HK-2 (cell line): ENCODE measurements around the gene C5.

Experiments
- DNase-seq: peaks from one replicate; pipeline ENCODE4 v3.0.0-alpha.2; 2018; ENCODE audit not compliant: unreplicated experiment

C5 gene

DNA sequence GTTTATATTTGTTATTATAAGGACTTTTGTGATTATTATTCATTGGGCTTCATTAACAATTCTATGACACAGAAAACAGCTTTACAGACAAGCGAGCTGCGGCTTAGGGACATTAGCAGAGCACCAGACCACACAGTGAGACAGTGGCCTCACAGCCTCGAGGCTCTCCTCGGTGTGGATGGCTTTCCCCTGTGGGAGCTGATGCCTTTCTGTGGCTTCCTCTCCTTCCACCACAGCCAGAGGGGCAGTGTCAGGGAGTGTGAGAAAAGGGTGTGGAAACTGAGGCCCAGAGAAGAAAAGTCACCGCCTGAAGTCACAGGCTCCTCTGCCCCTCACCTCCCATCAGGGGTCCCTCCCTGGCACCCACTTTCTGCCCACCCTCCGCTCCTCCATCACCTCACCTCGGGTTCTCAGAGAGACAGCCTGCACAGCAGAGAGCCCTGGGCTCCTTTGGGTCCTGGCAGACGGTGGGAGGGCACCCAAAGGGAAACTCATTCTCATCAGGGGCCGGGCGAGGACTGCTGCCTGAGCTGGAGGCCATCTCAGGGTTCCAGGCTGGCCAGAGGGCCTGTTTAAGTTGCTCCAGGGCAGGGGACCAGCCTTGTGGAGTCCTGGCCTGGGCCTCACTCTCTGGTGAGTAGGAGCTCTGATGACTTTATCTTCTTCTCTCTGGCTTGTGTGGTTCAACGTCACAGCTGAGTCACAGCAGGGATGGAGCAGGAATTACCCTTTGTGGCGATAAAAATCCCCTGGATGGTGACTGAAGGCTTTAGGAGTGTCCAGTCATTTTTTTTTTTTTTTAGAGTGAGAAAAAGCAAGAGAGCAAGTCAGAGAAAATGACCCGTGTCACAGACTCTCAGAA, 124.3 kb downstream of the C5 start:
- DNase-seq = peak; percentile 81

DNA sequence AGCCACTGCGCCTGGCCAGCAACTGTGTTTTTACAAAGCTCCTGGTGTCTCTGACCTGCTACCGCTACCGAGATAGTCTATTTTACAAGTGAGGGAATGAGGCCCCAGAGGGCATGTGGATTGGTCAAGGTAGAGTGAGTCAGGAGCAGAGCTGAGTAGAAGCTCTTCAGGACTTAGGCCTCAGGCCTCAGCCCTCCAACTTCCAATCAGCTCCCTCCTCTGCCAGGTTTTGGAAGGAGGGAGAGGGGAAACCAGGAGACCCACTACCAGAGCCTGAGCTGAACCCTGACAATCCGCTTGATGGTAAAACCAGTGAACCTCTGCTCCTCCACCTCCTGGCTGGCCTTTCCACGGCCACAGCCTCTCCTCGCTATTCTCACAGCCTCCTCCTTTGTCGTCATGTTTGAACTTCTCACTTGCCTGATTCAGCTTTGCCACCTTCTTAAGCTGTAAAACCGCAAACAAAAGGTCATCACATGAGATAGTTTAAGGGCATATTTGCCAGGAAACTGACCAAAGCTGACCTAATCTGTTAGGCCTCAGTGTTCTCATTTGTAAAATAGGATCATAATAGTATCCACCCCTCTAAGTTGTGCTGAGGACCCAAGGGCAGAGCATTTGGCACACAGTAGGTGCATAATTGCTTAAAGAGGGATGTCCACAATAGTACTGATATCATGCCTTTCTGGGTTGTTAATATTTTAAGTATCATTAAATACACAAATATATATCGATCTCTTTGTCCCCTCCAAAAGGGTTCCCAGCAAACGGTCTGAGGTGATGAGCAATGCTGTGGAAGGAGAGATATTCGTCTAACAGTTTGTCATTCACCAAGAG, 125.2 kb downstream of the C5 start:
- DNase-seq = peak; percentile 30

DNA sequence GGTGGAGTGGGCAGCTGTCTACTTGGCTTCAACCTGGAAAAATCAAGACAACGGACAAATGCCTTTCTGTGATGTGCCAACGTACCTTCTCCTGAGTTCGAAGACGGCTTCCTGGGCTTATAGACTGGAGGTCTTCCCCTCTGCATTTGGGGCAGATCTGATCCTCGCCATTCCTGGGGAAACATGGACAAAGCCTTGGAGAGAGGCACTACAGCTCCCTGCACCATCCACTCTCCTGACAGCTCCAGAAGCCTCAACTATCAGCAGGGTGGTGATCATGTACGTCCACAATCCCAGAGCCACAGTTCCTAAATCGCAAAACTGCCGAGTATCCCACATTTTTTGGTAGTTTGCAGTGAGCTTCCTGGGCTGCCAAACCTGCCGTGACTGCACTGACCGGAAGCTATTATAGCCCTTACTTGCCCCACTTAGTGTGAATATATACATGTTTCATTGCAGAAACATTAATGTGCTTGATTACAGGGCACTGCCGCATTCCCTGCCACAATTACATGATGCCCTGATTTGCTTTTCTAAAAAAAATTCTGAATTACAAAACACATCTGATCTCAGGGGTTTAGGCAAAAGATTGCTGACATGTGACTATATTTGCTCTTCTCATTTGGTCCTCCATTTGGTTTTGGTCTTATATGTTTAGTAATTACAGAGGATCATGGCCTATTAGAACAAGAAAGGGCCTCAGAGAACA, 126.3 kb downstream of the C5 start:
- DNase-seq = no peak

DNA sequence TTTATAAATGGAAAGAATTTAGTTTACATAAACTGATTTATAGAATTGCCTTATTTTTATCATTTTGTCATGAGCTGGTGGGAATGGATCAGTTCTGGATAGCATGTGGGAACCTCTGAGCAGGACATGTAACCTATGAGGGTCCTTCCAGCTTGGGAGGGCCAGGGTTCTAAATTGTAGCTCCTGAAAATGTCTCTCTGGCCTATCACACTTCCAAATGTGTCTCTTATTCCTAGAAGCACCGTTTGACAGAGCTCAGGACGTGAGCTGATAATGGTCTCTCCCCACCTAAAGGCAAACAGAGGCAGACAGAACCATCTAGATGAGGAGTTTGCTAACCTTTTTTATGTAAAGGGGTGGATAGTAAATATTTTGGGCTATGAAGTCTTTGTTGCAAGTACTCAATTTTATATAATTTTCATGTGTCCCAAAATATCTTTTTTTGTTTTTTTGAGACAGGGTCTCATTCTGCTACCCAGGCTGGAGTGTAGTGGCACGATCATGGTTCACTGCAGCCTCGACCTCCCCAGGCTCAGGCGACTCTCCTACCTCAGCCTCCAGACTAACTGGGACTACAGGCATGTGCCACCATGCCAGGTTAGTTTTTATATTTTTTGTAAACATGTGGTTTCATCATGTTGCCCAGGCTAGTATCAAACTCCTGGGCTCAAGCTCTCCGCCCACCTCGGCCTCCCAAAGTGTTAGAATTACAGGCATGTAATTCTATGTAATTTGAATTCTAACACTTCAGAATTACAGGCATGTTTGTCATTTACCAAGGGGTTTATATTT, 127.5 kb downstream of the C5 start:
- DNase-seq = no peak

- no peak for DNase-seq
These were observed 128.4 kb downstream of the C5 start for GRCh38 chr9:120921661-120922181.

- no peak for DNase-seq
These were observed 129.3 kb downstream of the C5 start for GRCh38 chr9:120920806-120921178.

GRCh38 chr9:120919843-120920805, 130.0 kb downstream of the C5 start:
- DNase-seq = no peak

DNA sequence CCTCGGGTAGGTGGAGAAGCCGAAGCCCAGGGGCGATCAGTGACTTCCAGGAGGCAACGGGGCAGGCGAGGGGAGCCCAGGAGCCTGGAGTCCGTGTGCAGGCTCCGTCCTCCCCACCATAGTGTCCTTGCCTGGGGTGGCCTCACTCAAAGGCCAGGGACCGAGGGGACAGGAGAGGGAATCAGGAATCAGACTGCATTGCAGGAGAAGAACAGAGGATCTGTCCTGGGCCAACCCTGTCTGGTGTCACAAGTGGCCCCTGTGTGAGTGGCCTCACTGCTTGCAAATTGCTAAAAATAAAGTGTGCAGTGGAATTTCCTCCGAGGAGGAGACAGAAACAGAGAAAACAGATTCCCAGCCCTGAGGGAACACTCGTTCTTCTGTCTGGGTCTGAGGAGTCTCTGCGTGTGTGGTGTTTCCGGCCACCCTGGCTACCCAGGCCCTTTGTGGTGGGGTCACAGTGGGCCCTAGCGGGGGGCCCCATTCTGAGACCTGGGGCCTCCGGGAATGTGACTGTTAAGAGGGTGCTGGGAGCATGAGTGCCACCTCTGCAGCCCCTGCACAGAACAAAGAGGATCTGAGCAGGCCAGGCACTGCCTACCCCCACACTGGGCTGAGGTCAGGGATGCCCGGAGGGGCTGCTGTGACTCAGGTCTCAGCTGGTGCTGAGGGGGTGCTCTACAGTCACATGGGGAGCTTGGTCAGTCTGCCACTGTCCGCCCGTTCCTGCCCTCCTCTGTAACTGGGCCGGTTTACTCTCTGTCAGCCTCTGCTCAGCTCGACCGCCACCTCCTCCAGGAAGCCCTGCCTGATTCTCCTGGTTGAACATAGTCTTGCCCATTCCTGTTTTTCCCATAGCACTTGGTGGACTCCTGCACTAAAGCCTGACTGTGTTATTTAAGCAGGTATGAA, 130.9 kb downstream of the C5 start:
- DNase-seq = no peak

GRCh38 chr9:120917929-120918762, 131.9 kb downstream of the C5 start:
- no peak for DNase-seq

DNA sequence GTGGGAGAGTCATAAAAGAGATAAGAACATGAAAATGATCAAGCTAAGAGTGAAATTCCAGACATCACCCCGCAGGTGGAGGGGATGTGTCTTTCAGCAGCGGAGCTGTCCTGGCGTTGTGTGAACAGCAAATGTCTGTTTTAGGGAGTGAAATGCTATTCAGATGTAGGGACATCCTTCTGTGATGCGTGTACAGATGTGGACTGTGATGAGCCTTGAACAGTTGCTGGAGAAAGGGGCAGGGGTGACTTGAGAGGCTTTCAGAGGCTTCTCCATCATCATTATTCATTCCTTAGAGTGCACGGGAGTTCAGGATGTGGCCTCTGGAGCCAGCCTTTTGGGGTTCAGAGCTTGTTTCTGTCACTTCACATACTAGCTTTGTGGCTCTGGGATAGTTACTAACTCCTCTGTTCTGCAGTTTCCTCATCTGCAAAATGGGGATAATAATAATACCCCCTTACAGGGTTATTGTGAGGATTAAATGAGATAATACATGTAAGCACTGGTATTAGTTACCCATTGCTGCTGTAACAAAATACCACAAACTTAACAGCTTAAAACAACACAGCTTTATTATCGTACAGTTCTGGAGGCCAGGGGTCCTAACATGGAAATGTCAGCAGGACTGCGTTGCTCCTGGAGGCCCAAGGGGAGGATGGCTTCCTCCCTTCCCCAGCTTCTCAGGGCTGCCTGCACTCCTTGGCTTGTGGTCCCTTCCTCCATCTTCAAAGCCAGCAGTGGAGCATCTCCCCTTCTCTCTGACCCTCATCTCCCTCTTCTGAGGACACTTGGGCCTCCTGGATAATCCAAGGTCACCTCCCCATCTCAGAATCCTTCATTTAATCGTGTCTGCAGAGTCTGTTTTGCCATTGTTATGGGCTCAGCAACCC, 132.8 kb downstream of the C5 start:
- no peak for DNase-seq

DNA sequence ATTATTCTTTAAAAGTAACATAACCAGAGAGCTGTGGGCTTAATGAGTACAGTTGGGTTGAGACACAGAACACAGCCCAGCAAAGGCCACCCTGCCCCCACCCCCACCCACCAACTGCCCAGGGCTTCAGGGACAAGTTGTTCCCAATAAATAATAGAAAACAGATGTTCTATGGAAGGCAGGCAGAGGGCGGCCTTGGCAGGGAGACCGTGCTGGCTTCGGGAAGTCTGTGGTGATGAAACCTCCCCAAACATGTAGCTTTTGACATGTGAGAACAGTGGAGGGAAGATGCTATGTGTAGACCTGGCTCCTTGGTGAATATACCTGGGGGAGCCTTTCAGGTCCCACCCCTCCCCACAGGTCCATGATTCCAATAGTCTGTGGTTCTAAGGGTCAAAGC, 133.5 kb downstream of the C5 start:
- DNase-seq = no peak

- DNase-seq = no peak
These were observed 134.1 kb downstream of the C5 start for GRCh38 chr9:120915854-120916470.

- DNase-seq = no peak
These were observed 135.1 kb downstream of the C5 start for GRCh38 chr9:120914953-120915352.

- DNase-seq = no peak
These were observed 135.7 kb downstream of the C5 start for GRCh38 chr9:120914396-120914795.

DNA sequence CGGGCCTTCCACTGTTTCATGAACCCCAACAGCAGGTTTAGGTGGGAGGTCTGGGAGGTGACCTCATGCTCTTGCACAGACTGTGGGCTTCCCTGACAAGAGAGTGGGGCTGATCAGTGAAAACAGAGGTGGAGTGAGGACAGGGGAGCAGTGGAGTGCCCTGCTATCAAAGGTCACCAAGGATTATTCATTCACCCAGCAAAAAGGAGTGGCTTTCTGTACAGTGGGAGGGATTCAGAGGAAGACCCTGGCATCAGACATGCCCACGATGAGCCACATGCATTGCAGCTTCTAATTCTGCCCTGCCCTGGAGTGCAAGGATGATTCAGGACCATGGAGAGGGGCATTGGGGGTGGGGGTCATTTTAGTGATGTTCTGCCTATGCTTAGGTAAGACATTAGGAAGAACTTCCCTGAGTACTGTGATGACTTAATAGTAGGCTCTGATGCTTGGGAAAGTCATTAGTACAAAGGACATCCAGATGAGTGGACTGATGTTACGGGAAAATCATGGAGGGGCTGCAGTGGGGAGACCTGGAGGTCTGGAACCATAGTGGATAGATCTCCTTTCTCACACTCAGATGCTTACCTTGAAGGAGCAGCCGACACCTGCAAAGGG, 136.3 kb downstream of the C5 start:
- no peak for DNase-seq

DNA sequence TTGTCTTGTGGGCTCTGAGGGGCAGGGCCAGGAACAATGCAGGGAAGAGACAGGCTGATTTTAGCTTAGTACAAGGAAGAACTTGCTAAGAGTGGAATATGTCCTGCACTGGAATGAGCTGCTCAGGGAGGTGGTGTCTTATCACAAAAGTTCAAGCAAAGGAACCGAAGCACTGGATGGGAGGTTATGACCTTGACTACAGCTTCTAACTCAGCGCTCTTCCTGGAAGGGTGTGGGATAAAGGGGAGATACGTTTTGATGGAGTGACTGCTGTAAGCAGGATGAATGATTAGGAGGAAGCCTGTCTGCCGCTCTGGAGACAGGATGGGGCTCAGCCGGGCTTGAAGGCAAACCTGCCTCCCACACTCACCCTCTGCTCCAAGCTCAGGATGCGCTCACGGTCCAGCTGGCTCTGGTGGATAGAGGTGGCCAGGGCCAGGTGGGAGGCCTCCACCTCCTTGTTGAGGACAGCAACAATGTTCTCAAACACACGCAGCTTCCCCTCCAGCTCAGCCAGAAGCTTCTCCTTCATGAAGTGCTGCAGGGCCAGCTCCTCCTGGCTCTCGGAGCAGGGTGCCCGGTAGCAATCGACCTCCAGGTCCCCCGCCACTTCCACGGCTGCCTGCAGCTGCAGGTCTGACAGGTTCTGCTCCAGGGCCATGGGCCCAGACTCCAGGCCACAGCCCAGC, 137.0 kb downstream of the C5 start:
- no peak for DNase-seq
